MM.1S (cell line): ENCODE results near the gene MYH7B.

Source experiments
- EZH2 ChIP-seq: fragments of 300-600 bp; sonication (generic); optimal IDR thresholded peaks from 2 replicates; pipeline ENCODE3; 2017; ENCODE audit warnings: low read depth, mild to moderate bottlenecking, antibody characterized with exemption, low read length, mixed read lengths
- TF ChIP-seq, protein P1 (sequence below): fragments of 300-600 bp; sonication (generic); IDR thresholded peaks from 2 replicates; pipeline ENCODE4 v1.5.1; 2016; ENCODE audit warnings: antibody characterized with exemption, low read length, mixed read lengths

DNA sequence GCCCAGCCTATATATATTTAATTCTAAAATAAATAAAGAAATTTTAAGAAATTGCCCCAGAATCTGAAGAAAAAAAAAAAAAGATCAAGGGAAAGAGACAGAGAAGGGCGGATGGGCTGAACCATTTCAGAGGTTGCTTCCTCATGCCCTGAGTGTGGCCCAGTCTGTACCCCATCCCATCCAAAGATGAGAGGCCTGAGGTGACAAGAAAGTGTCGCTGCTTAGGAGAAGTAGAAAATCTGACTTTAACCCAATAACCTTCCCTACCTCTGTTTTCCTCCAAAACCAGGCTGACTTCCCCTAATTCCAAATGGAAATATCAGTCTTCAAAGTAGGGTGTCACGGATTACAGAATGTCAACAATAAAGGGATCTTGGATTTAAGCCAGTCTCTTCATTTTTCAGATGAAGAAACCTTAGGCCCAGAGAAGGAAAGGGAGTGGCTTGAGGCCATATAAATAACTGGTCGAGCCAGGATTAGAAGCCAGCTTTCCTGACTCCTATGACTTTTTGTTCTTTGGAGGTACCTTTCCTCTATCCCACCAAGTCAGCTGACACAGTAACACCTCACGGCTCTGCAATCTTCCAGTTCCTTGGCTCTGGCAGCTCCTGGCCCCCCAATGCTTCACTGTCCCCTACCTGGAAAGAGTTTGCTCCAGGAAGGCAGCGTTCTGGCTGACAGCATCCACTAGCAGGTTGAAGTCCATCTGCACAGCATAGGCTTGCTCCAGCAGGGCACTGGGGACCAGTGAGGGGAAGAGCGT is 10.2 kb upstream of the MYH7B start:
- TF ChIP-seq, protein P1, sequence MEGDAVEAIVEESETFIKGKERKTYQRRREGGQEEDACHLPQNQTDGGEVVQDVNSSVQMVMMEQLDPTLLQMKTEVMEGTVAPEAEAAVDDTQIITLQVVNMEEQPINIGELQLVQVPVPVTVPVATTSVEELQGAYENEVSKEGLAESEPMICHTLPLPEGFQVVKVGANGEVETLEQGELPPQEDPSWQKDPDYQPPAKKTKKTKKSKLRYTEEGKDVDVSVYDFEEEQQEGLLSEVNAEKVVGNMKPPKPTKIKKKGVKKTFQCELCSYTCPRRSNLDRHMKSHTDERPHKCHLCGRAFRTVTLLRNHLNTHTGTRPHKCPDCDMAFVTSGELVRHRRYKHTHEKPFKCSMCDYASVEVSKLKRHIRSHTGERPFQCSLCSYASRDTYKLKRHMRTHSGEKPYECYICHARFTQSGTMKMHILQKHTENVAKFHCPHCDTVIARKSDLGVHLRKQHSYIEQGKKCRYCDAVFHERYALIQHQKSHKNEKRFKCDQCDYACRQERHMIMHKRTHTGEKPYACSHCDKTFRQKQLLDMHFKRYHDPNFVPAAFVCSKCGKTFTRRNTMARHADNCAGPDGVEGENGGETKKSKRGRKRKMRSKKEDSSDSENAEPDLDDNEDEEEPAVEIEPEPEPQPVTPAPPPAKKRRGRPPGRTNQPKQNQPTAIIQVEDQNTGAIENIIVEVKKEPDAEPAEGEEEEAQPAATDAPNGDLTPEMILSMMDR = no peak
- no peak for TF ChIP-seq EZH2
